ENCODE measurements around the gene H2AZ2.
"Not testable (repeated sequence)": the region's sequence is repeated elsewhere in the genome, so short reads cannot be mapped to it uniquely, and the experiment has no call there.

Gene H2AZ2

GRCh38 chr7:44876393-44876792, 28.5 kb upstream of the H2AZ2 start:
- H3K4me3 ChIP-seq (ENCODE audit: low read depth, low read length): no peak overlapping the region
- no peak for DNase-seq (ENCODE audit: low read depth)
- TF ChIP-seq MAX (IDR thresholded peaks at IDR 0.05; ENCODE audit: low read depth, low read length): no peak
- TF ChIP-seq MYC (IDR thresholded peaks at IDR 0.05; ENCODE audit: low read depth, low read length): no peak
- TF ChIP-seq CTCF (IDR thresholded peaks at IDR 0.05; ENCODE audit: low read depth, low read length): no peak
- no peak for TF ChIP-seq POLR2A (IDR thresholded peaks at IDR 0.05; ENCODE audit: extremely low read depth, insufficient read length)

DNA sequence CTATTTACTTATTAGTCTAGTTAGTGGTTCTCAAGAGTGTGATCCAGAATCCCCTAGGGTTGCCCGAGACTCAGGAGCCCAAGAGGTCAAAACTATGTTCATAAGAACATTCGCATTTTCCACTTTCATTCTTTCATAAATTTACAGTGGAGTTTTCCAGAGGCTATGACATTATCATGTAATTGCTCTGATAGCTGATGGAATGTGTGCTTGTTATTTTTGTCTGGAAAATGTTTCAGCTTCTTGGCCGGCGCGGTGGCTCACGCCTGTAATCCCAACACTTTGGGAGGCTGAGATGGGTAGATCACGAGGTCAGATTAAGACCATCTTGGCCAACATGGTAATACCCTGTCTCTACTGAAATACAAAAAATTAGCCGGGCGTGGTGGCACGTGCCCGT, 27.4 kb upstream of the H2AZ2 start:
- TF ChIP-seq MYC (IDR thresholded peaks at IDR 0.05; ENCODE audit: low read depth, low read length): no peak
- TF ChIP-seq CTCF (IDR thresholded peaks at IDR 0.05; ENCODE audit: low read depth, low read length): no peak
- no peak for TF ChIP-seq MAX (IDR thresholded peaks at IDR 0.05; ENCODE audit: low read depth, low read length)
- no peak for TF ChIP-seq POLR2A (IDR thresholded peaks at IDR 0.05; ENCODE audit: extremely low read depth, insufficient read length)
- H3K4me3 ChIP-seq (ENCODE audit: low read depth, low read length): no peak overlapping the region
- no peak for DNase-seq (ENCODE audit: low read depth)

DNA sequence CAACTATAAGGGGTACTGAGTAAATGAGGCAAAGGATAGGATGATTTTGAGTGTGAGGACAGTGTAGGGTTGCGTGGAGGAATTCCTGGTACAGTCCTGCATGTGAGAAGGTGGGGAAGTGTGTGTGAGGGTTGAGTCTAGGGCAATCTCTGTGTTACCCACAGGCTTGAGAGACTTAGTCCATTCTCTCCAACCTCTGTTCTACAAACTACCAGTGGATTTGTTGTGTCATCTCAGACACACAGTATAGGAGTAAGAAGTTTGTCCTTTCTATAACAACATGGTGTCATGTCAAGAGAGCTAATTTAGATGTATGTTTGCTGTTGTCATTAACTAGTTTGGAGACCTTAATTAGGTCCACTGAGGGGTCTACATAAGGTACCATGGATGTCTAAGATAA, 24.9 kb upstream of the H2AZ2 start:
- DNase-seq (ENCODE audit: low read depth): no peak
- TF ChIP-seq MAX (IDR thresholded peaks at IDR 0.05; ENCODE audit: low read depth, low read length): no peak
- no peak for TF ChIP-seq POLR2A (IDR thresholded peaks at IDR 0.05; ENCODE audit: extremely low read depth, insufficient read length)
- H3K4me3 ChIP-seq (ENCODE audit: low read depth, low read length): no peak overlapping the region

DNA sequence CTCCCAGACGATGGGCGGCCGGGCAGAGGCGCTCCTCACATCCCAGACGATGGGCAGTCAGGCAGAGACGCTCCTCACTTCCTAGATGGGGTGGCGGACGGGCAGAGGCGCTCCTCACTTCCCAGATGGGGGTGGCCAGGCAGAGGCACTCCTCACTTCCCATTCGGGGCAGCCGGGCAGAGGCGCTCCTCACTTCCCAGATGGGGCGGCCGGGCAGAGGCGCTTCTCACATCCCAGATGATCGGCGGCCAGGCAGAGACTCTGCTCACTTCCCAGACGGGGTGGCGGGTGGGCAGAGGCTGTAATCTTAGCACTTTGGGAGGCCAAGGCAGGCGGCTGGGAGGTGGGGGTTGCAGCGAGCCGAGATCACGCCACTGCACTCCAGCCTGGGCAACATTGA, 24.0 kb upstream of the H2AZ2 start:
- DNase-seq (ENCODE audit: low read depth); H3K4me3 ChIP-seq (ENCODE audit: low read depth, low read length): not testable (repeated sequence)

- DNase-seq (ENCODE audit: low read depth); H3K4me3 ChIP-seq (ENCODE audit: low read depth, low read length): not testable (repeated sequence)
Observed at GRCh38 chr7:44870780-44871179, 22.9 kb upstream of the H2AZ2 start.

DNA sequence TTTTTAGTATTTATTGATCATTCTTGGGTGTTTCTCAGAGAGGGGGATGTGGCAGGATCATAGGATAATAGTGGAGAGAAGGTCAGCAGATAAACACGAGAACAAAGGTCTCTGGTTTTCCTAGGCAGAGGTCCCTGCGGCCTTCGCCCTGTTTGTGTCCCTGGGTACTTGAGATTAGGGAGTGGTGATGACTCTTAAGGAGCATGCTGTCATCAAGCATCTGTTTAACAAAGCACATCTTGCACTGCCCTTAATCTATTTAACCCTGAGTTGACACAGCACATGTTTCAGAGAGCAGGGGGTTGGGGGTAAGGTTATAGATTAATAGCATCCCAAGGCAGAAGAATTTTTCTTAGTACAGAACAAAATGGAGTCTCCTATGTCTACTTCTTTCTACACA, 22.4 kb upstream of the H2AZ2 start:
- DNase-seq (ENCODE audit: low read depth); H3K4me3 ChIP-seq (ENCODE audit: low read depth, low read length): not testable (repeated sequence)

DNA sequence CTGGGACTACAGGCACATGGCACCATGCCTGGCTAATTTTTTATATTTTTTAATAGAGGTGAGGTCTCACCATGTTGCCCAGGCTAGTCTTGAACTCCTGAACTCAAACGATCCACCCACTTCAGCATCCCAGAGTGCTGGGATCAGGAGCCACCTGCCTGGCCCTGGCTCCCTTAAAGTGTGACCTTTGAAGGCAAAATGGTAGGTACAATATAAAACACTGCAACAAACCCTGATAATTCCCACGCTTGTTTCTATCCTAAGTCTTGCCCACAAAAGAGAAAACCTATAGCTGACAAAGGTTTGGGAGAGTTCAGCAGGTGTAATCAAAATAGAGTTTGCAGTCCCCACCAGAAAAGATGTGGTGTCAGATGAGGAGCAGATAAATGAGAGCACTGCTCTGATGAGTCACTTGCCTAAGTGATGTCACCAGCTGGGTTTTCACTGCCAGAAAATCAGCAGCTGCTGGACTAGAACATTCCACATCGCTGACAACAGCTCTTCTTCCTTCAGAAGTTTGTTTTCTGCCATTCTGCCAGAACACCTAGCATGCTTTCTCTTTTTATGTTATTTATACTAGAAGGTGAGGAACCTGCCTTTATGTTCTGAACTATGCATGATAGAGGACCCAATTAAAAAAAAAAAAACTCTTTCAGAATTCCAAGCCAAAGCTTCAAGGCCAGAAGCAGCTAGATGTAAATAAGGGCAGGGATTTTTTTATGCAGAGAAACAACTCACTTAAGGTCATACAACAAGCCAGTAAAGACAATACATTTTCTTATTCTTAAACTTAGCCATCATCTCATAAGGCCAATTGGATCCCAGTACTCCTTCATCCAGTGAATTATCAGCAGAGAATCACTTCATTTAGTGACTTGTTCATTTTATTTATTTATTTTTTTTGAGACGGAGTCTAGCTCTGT, 19.4 kb upstream of the H2AZ2 start:
- TF ChIP-seq MYC (IDR thresholded peaks at IDR 0.05; ENCODE audit: low read depth, low read length): no peak
- no peak for TF ChIP-seq CTCF (IDR thresholded peaks at IDR 0.05; ENCODE audit: low read depth, low read length)
- TF ChIP-seq MAX (IDR thresholded peaks at IDR 0.05; ENCODE audit: low read depth, low read length): no peak
- TF ChIP-seq POLR2A (IDR thresholded peaks at IDR 0.05; ENCODE audit: extremely low read depth, insufficient read length): no peak

DNA sequence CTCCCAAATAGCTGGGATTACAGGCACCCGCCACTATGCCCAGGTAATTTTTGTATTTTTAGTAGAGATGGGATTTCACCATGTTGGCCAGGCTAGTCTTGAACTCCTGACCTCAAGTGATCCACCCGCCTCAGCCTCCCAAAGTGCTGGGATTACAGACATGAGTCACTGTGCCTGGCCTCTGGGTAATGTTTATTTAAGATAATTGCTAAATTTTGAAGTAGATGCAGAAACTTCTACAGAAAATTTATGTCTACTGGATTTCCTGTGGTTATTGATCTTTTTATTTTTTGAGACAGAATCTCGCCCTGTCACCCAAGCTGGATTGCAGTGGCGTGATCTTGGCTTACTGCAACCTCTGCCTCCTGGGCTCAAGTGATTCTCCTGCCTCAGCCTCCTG, 14.1 kb upstream of the H2AZ2 start:
- DNase-seq (ENCODE audit: low read depth); H3K4me3 ChIP-seq (ENCODE audit: low read depth, low read length): not testable (repeated sequence)

More for the DNA sequence above, 19.4 kb upstream of the H2AZ2 start:
- peak; percentile 33 for DNase-seq (ENCODE audit: low read depth)
- no peak overlapping the region for H3K4me3 ChIP-seq (ENCODE audit: low read depth, low read length)
